OCI-LY3 (cell line): Measurements from ENCODE around the gene GSG1L.

Experiments
- H2AFZ ChIP-seq: fragments of 200-600, 300-600 bp; shearing (Covaris generic); 2 replicates; pipeline ENCODE4 v1.6.0; 2014; ENCODE audit warnings: antibody characterized with exemption, low read depth, low read length
- H3K27ac ChIP-seq: fragments of 200-600, 300-600 bp; sonication (generic); 2 replicates; pipeline ENCODE4 v1.5.1; 2014; ENCODE audit warnings: mild to moderate bottlenecking, low read length, moderate library complexity, mixed read lengths
- H3K27me3 ChIP-seq: fragments of 200-600, 300-600 bp; sonication (generic); 2 replicates; pipeline ENCODE4 v1.6.1; 2014; ENCODE audit warnings: low read depth, low read length, mixed read lengths
- H3K36me3 ChIP-seq: fragments of 200-600, 300-600 bp; sonication (generic); replicated peaks from 2 replicates; pipeline ENCODE3; 2014; ENCODE audit warnings: low read depth, low read length, mixed read lengths
- H3K4me1 ChIP-seq: fragments of 300-600, 200-600 bp; sonication (generic); 2 replicates; pipeline ENCODE4 v1.6.1; 2014; ENCODE audit warnings: low read length, mixed read lengths
- H3K4me2 ChIP-seq: fragments of 200-600, 300-600 bp; sonication (generic); 2 replicates; pipeline ENCODE4 v1.6.1; 2014; ENCODE audit warnings: low read length, mixed read lengths
- H3K4me3 ChIP-seq: fragments of 300-600, 200-600 bp; sonication (generic); 2 replicates; pipeline ENCODE4 v1.5.1; 2014; ENCODE audit warnings: antibody characterized with exemption, mild to moderate bottlenecking, low read length, moderate library complexity
- H3K79me2 ChIP-seq: fragments of 300-600, 200-600 bp; shearing (Covaris generic); 2 replicates; pipeline ENCODE4 v1.6.1; 2014; ENCODE audit warnings: mild to moderate bottlenecking, low read length, mixed read lengths
- H3K9ac ChIP-seq: fragments of 300-600, 200-600 bp; shearing (Covaris generic); 2 replicates; pipeline ENCODE4 v1.6.0; 2014; ENCODE audit warnings: mild to moderate bottlenecking, low read length, moderate library complexity
- H3K9me3 ChIP-seq: fragments of 200-600, 300-600 bp; shearing (Covaris generic); 2 replicates; pipeline ENCODE4 v1.6.1; 2014; ENCODE audit warnings: low read length, mixed read lengths; ENCODE audit not compliant: insufficient read depth
- H4K20me1 ChIP-seq: fragments of 200-600, 300-600 bp; sonication (generic); 2 replicates; pipeline ENCODE4 v1.6.1; 2016; ENCODE audit warnings: low read length, mixed read lengths; ENCODE audit not compliant: insufficient read depth
- CTCF ChIP-seq: fragments of 200-600, 300-600 bp; sonication (generic); IDR thresholded peaks from 2 replicates; pipeline ENCODE4 v1.5.1; 2014; ENCODE audit warnings: antibody characterized with exemption, low read length, low read depth
- EZH2phosphoT487 ChIP-seq: fragments of 200-600 bp; shearing (Covaris generic); IDR thresholded peaks from 2 replicates; pipeline ENCODE4 v1.6.1; 2018; ENCODE audit warnings: antibody characterized with exemption, mixed run types, low read depth

Gene GSG1L

GRCh38 chr16:27843800-27844199 is 219.7 kb downstream of the GSG1L start:
- Histone ChIP-seq H3K79me2 (no peaks in the 10 kb centered on the region), H3K4me3 (no peak overlapping the region), H4K20me1 (no peaks in the 10 kb centered on the region), H3K36me3 (no peaks in the 10 kb centered on the region), H2AFZ (no peak overlapping the region), H3K4me1 (no peaks in the 10 kb centered on the region), H3K27me3 (peaks cover 29% of the 10 kb centered on the region), H3K4me2 (no peak overlapping the region), H3K9me3 (no peaks in the 10 kb centered on the region), H3K9ac (no peak overlapping the region), H3K27ac (no peak overlapping the region)
- no peak for TF ChIP-seq CTCF

GRCh38 chr16:27841911-27842310 is 221.6 kb downstream of the GSG1L start:
- Histone ChIP-seq H3K79me2 (no peaks in the 10 kb centered on the region), H3K4me1 (no peaks in the 10 kb centered on the region), H3K4me3 (no peak overlapping the region), H4K20me1 (no peaks in the 10 kb centered on the region), H2AFZ (no peak overlapping the region), H3K27me3 (peaks cover 18% of the 10 kb centered on the region; the same call in 1 of the 2 replicates), H3K9me3 (no peaks in the 10 kb centered on the region), H3K27ac (no peak overlapping the region), H3K9ac (no peak overlapping the region), H3K36me3 (no peaks in the 10 kb centered on the region), H3K4me2 (no peak overlapping the region)
- no peak for TF ChIP-seq CTCF
- no peak for TF ChIP-seq EZH2phosphoT487

- no peaks in the 10 kb centered on the region for H3K79me2 ChIP-seq
- no peaks in the 10 kb centered on the region for H3K9me3 ChIP-seq
- no peaks in the 10 kb centered on the region for H4K20me1 ChIP-seq
- peaks cover 18% of the 10 kb centered on the region; the same call in 1 of the 2 replicates for H3K27me3 ChIP-seq
- no peak overlapping the region for H3K4me2 ChIP-seq
- TF ChIP-seq EZH2phosphoT487 = no peak
- TF ChIP-seq CTCF = no peak
- no peak overlapping the region for H3K9ac ChIP-seq
- H3K36me3 ChIP-seq = no peaks in the 10 kb centered on the region
- H3K4me1 ChIP-seq = no peaks in the 10 kb centered on the region
- H3K4me3 ChIP-seq = no peak overlapping the region
- H2AFZ ChIP-seq = no peak overlapping the region
- no peak overlapping the region for H3K27ac ChIP-seq
These were observed 222.3 kb downstream of the GSG1L start for GRCh38 chr16:27841061-27841801.

GRCh38 chr16:27840311-27841060 is 223.0 kb downstream of the GSG1L start:
- no peaks in the 10 kb centered on the region for H3K79me2 ChIP-seq
- no peaks in the 10 kb centered on the region for H3K4me1 ChIP-seq

More at GRCh38 chr16:27840311-27841060, 223.0 kb downstream of the GSG1L start:
- no peak overlapping the region for H3K9ac ChIP-seq
- no peak overlapping the region for H3K4me2 ChIP-seq
- H3K27me3 ChIP-seq = peaks cover 18% of the 10 kb centered on the region; the same call in 1 of the 2 replicates
- H3K27ac ChIP-seq = no peak overlapping the region
- no peak overlapping the region for H3K4me3 ChIP-seq
- TF ChIP-seq CTCF (no peak), EZH2phosphoT487 (no peak)
- no peaks in the 10 kb centered on the region for H3K36me3 ChIP-seq
- H4K20me1 ChIP-seq = no peaks in the 10 kb centered on the region
- no peak overlapping the region for H2AFZ ChIP-seq
- no peaks in the 10 kb centered on the region for H3K9me3 ChIP-seq
